CD4-positive, alpha-beta T cell treated with Interleukin-4 for 1 hour (primary cell): ENCODE measurements around the gene FOXL3.
"Not testable (repeated sequence)": the region's sequence is repeated elsewhere in the genome, so short reads cannot be mapped to it uniquely, and the experiment has no call there.

ENCODE experiments used
- DNase-seq, 2 donors: peaks; one replicate each; pipeline ENCODE4 v3.0.0-alpha.2; 2020 to 2022

The FOXL3 gene

DNA sequence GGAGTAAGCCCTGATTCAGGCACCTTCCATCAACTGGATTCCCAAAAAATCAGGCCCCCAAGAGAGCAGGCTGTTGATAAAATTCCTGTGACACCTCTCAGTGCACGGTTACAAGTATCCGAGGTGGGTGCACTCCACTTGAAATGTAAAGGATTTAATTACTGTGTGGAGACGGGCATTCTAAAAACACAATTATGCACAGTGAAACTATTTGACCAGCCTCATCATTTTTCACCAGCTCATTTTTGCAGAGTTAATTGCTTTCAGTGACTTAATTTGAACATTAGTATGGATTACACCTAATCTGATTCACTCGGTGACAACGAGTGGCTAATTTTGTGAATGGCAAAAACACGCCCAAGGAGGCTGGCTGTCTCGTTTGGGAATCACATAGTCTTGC is 2.3 kb downstream of the FOXL3 start:
- no peak for DNase-seq

DNA sequence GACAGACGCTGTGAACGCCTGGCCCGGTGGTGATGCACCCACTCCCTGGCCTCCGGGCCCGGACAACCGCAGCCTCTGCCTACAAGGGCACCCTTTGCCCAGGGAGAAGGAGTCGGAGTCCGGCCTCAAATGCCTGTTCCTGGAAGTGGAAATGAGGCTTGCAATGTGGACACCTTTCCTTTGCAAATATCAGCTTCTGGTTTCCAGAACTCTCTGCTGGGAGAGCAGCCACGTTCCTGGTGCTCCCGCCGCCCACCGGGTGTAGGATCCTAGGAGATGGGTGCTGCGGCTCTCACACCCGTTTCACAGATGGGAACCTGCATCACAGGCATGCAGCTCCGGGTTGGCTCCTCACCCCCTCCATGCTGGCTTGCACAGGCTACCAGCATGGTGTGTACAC is 2.9 kb downstream of the FOXL3 start:
- DNase-seq = no peak

DNA sequence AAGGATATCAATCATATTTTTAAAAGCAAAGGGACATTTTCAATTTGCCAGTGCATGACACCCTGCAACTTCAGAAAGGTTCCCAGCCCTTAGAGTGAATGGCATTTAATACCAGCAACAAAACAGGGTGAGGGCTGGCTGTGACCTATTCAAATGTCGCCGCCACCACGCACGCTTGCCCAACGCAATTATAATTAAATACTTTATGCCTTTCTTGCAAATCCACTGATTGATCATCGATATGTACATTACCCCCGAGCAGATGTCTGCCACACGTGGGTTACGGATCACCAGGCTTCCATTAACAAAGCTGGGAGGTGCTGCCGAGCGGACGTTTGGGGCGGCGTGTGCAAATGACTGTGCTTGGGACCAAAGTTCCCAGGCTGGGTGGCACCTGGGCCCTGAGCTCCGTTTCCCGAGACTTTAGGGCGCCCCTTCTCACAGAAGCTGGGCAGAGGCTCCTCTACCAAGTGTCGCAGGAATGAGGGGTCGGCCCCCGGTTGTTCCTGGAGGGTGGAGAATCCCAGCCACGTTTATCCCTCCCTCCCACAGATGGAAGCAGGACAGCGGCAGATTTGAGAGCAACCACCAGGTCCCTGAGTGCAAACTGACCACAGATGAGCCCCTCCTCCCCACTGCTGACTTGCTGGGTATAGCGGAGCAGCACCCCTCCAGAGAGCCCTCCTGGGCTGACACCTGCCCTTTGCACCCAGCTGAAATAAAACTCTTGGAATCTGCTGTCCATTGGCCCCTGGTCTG is 3.9 kb downstream of the FOXL3 start:
- no peak for DNase-seq

DNA sequence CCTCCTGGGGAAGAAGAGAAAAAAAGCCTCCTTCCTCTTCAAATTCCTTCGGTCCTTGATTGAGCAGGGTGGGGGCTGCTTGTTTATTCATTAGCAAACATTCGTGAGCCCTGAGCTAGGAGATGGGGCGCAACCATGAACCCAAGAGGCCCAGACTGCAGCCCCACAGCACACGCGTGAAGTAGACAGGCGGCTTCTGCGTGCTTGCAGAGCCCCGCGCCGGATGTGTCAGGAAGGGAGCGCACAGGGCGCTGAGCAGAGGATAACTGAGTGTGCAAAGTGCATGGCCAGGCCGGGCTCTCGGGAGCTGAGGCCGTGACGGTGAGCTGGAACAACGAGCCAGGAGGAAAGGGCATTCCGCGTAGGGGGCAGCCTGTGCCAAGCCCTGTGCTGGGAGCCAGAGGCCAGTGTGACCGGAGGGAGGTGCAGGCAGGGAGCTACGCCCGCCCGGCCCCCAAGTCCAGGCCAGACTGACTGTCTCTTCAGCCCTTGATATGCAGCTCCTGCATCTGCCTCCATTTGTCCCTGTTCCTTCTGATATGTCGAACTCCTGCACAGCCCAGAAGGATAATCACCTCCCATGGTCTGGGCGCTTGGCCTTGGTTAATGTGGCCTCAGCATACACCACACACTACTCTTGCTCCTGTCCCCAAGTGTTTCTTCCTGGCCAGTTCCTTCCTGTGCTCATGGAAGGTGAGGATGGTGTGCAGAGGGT is 4.6 kb downstream of the FOXL3 start:
- DNase-seq = no peak

DNA sequence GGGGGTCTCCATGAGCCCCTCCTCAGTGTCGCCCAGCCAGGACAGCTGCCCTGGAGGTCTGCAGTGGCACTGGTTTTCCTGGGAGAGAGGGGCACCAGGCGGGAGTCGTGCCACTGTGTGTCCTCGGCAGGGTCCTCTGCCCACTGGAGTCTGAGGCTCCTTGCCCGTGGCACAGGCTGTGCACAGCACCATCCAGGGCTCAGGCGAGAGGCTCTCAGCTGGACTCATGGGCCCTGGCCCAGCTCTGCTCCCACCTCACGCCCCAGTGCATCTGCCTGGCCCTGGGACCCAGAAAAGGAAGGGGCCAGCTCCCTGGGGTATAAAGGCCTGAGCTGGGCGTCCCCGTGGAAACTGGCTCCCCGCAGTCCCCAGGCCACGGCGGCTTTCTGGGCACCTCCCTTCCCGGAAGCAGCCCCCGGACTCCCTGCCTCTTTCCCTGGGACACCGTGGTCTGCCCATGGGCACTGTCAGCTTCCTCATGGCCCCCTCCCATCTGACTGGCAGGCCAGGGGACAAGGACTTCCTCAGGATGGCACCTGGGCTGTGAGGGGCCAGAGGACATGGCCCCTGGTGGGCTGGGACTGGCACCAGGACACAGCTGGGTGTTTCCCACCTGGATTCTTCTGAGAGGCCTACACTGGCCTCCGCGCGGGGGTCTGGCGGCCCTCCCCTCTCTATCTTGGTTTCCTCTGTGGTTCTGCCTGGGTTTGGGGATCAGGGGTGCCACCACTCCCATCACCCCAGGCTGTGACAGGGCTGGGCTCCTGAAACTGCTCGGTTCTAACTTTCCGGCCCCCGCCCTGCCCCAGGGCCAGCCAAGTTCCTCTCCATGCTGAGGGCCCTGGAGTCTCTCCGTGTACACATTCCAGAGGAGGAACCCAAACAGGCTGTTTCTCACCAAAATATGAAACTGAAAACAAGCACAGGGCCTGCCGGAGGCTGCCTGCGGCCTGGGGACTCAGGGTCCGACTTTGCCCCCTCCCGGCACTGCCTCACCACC is 5.5 kb downstream of the FOXL3 start:
- no peak for DNase-seq

DNA sequence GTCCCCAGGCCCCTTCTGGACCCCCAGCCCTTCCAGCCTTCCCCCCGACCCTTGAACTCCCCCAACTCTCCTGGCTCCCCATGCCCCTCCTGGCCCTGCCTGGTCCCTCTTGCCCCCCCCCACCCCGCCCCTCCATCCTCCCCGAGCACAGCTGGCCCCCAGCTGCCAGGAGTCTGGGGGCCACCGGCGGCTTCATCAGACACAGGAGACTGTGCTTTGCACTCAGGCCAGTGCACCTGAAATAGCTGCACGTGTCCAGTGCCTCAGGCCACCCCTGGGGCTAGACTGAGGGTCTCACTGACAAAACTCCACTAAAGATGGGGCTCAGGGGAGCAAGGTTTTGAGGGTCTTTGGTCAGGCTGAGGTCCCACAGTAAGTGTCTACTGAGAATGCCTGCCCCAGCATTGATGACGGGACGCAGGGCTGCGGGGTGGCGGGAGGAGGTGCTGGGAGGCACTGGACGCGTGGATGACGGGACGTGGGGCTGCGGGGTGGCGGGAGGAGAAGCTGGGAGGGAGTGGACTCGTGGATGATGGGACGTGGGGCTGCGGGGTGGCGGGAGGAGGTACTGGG is 6.5 kb downstream of the FOXL3 start:
- DNase-seq = no peak

DNA sequence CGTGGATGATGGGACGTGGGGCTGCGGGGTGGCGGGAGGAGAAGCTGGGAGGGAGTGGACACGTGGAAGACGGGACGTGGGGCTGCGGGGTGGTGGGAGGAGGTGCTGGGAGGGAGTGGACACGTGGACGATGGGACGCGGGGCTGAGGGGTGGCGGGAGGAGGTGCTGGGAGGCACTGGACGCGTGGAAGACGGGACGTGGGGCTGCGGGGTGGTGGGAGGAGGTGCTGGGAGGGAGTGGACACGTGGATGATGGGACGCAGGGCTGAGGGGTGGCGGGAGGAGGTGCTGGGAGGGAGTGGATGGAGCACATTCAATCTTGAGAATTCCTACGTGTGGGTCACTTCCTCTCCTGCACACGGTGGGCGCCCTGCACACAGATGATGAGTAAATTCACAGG is 7.2 kb downstream of the FOXL3 start:
- DNase-seq = not testable (repeated sequence)

DNA sequence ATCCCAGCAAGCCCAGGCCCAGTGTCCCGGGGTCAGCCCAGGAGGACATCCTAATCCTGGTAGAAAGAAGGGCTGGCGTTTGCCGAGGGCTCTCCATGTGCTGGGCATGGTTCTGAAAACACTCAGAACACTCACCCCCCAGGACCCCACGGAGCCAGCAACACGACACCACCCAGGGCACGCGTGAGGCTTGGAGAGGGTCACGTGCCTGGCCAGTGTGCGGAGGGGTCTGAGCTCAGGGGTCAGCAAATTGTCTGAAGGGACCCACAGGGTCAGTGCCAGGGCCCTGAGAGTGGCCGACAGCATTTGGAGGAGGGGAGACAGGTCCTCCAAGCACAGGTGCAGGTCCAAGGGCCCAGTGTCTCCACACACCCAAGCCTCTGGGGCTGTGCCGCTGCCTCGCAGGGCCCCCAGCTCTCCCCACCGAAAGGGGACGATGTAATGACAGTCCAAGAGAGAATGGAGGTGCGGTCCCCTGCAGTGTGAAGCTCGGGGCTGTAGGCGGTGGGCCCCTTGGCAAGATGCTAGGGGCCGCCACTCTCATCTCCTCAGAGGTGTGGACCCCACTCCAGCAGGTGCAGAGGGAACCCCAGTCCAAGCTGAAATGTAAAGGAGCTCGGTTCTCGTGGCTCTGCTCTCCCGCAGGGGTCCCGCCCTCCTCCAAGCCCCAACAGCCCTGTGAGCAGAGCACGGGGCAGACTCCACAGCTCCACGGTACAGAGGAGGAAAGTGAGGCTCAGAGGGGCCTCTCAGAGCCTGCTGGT is 7.8 kb downstream of the FOXL3 start:
- no peak for DNase-seq

DNA sequence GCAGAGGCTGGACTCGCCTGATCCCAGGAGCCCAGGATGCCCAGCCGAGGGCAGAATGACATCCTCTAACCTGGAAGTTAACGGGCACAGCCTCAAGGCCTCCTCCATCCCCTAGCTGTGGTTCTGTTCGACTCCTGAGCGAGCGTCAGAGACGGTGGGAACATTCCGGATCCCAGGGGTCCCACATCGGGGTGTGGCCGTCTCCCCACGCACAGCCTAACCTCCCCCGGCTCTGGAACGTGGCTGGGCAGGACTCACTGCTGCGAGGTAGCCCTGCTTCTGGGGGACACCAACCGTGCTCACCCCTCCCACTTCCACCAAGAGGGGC is 8.4 kb downstream of the FOXL3 start:
- no peak for DNase-seq

DNA sequence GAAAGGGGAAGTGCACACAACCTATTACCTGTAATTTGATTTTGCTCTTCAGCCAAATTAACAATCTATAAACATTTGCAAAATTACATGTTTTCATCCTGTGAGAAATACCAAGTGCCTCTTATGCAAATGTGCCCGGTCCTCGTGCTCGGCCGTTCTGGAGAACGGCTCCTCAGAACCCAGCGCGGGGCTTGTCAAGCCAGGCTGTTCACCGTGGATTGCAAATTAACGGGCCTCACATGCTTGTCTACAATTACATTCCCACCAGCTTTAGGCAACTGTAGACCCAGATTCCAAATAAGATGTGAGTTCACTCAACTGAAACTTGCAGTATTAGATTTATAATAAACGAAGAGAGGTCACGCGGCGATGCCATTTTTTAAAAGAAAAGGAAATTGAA is 8.8 kb downstream of the FOXL3 start:
- DNase-seq = no peak

DNA sequence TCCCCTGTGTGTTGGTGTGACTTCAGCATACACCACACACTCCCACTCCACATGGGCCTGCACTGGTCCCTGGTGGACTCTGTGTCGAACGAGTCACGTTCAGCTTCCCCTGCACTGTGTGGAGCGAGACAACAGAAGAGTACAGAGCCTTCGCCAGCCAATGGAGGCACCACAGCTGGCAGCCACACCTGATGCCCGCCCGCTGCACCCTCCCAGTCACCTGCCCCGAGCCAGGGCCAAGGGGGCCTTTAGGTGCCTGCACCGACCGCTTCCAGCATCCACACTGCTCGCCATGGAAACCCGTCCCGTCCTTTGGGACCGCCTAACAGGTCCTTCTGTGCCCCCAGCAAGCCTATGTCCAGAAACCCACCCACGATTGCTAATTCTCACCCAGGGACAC is 9.2 kb downstream of the FOXL3 start:
- DNase-seq = no peak

DNA sequence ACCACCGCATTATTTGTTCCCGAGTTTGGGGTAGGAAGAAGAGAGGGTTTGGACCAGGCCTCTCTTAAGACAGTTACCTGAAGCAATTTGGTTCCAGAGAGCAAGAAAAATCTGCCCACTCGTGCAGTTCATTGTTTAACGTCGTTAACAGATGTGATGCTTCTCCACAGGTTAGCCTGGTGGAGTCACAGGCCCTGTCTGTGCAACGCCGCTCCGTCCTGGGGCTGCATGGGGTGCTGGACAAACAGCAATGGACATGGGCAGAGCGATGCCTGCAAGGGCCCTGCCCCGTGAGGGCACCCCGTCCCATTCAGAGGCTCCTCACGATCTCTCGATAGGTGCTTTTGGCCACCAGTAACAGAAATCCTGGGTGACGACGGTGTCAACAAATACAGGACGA is 9.7 kb downstream of the FOXL3 start:
- DNase-seq = no peak

DNA sequence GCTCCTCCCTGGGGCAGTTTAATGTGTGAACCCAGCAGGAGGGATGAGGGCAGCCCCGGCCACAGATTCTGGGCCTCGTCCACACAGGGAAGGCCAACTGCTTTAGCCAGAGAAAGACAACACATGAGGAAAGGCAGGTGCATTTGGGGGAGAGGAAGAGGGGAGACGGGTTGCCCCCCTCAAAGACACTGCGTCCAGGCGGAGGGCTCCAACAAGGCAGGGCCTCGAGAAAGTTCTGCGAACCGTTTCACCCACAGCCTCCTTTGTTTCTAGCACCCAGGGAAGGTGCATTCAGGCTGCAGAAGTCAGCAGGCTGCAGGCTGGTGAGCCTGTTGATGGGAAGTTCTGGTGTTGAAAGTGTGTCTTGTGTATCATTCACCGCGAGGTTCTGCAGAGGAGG is 10.1 kb downstream of the FOXL3 start:
- no peak for DNase-seq

DNA sequence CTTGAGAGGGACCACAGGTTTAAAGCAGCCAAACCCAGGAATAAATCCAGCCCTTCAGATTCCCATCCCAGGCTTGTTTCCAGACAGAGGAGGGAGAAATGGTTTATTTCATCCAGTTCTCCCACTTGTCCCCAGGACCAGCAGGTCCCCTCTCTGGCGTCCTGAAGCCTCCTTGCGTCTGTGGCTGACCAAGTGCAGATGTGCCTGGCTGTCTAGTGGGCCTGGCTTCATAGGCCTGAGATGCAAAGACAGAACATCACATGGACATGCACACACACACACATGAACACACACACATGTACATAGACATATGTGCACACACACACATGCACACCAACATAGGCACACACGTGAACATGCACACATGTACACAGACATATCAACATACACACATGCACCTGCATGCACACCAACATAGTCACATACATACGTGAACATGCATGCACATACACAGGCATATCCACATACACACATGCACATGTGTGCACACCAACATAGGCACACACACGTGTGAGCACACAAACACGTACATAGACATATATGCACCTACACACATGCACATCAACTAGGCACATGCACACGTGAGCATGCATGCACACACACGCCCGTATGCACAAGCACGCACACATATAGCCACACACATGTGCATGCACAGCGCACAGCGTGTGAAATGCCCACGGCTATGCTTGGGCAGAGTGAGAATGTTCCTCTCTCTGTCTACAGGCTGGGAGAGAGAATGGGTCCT is 10.7 kb downstream of the FOXL3 start:
- DNase-seq = no peak

DNA sequence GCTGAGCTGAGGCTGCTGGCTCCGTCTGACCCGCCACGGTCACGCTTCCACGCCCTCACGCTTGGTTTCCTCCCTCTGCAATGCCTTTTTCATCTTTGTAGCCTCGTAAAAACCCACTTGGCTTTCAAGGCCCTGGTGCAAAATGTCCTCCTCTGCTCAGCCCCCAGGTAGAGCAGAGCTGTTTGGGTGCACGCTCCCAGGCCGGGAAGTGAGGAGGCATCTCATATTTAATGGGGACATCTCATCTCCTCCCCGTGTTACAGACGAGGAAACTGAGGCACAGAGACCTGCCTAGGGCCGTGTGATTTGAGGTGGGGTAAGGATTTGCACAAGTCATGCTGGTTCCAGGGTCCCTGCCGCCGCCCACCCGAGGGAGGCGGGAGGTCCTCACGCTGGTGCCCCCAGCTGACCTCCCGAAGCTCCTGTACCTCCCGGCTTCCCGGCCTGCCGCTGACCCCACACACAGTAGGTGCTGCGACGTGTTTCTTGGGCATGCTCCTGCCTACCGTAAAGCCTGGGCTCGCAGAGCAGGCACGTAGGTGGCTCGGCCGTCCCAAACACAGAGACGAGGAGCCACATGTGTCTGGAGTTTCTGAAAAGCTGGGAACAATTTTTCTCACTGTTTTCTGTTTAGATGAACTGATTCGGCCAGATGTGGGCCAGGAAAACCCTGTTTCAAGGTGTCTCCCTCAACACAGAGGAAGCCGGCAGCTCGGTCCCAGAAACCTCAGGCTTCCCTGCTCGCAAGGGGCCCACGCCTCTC is 11.5 kb downstream of the FOXL3 start:
- DNase-seq = no peak

DNA sequence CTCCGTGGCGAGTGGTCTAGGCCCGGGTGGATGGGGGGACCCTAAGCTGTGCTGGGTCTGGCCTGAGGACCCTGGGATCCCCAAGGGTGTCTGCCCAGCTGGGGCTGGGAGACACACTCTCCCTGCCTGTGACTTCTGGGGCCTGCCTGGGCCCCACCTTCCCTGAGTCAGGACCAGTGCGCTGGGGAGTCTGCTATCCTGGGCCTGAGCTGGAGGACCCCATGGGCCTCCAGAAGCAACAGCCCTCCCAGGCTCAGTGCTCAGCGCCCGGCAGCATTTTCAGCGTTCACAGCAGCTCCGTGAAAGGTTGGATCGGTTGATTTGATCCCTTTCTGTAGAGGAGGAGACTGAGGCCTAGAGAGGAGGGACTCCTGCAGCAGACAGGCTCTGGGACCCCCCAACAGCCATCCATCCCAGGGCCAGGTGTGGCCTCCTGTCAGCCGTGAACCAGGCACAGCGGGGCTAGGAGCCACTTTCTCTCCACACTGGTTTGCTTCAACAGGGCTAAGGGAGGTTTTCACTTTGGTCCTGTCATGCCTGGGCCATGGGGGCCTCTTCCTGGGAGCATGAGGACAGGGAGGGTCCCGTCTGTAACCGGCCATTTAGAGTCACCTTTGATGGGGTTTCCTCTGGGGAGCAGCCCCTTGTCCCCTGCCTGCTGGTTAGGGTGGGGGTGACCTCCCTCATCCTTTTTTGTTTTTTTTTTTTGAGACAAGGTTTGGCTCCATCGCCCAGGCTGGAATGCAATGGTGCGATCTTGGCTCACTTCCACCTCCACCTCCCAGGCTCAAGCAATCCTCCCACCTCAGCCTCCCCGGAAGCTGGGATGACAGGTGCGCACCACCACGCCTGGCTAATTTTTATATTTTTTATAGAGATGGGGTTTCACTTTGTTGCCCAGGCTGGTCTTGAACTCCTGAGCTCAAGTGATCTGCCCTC is 12.4 kb downstream of the FOXL3 start:
- no peak for DNase-seq

DNA sequence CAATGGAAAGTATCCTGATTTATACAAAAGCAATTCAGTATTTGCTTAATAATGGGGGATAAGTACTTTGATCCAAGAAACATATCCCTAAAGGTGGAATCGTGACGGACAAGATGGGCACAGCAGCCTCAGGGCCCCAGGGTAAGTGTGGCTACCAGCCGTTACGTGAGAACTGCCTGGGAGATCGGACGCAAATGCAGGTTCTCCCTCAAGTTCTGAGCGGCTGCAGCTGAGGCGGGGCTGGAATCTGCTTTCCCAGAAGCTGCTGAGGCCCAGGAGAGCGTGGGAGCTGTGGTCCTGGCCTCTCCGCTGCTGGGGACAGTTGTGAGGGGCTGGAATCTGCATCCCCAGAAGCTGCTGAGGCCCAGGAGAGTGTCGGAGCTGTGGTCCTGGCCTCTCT is 13.5 kb downstream of the FOXL3 start:
- no peak for DNase-seq

DNA sequence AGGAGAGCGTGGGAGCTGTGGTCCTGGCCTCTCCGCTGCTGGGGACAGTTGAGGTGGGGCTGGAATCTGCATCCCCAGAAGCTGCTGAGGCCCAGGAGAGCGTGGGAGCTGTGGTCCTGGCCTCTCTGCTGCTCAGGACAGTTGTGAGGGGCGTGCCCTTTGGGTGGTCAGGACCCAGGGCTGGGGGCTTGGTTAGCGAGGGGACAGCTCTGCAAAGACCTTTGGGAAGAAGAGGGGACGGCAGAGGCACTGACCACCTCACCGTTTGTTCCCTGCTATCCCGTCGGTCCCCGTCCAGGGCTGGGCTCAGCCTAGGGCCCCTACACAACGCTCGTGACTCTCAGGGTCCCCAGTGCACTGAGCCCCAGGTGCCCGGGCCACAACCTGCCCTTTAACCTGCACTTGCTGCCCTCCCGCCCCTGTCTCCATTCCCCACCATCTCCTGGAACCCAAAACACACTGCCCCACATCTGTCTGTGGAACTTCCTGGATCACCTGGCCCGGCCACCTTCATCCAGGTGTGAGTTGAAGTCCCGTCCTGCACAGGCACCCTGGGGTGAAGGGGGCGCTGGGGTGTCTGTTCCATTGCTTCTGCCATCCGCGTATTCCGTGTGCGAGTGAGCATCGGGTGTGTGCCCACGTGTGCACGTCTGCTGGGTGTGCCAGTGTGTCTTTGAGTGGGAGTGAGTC is 14.1 kb downstream of the FOXL3 start:
- DNase-seq = no peak
